Common myeloid progenitor, CD34-positive (primary cell): ENCODE data around the gene WDPCP.
"Not testable (repeated sequence)": the region's sequence is repeated elsewhere in the genome, so short reads cannot be mapped to it uniquely, and the experiment has no call there.

Source experiments
- CTCF ChIA-PET: fragments of 350-600 bp; sonication (Branson Sonifier 250); formaldehyde crosslinking; loops from one replicate; lab custom pipeline; 2021; ENCODE audit warnings: antibody characterized with exemption; lab: Charles Lee
- POLR2A ChIA-PET: fragments of 350-600 bp; sonication (Branson Sonifier 250); formaldehyde crosslinking; loops from one replicate; lab custom pipeline; 2021; ENCODE audit warnings: antibody characterized with exemption; lab: Charles Lee
- DNase-seq, 3 donors: peaks; one replicate each; pipeline versions ENCODE4 v3.0.0 to v3.0.0-alpha.2; 2013
- H3K27ac ChIP-seq, 2 experiments: 1 replicate in 1 of 2; 2 replicates in 1 of 2; pipeline ENCODE4 v1.7.0; 2013; ENCODE audit warnings: inconsistent platforms in 2 of 2, low read length in 2 of 2, mild to moderate bottlenecking in 2 of 2, low read depth in 1 of 2, moderate library complexity in 1 of 2; ENCODE audit not compliant: severe bottlenecking in 2 of 2, insufficient read depth in 1 of 2, poor library complexity in 1 of 2
- H3K27me3 ChIP-seq, 5 experiments: replicated peaks in 2 of 5; 1 replicate in 3 of 5; 2 replicates in 2 of 5; pipeline versions ENCODE4 v1.6.1 to v1.7.0; 2013; ENCODE audit warnings: low read length in 4 of 5, mild to moderate bottlenecking in 2 of 5, moderate library complexity in 2 of 5, inconsistent platforms in 1 of 5; ENCODE audit not compliant: insufficient read depth in 5 of 5, control insufficient read depth in 4 of 5
- H3K36me3 ChIP-seq, 4 experiments: 1 replicate in 2 of 4; 2 replicates in 2 of 4; pipeline versions ENCODE4 v1.6.1 to v1.7.0; 2013; ENCODE audit warnings: low read length in 3 of 4, control low read depth in 1 of 4, mild to moderate bottlenecking in 1 of 4; ENCODE audit not compliant: control insufficient read depth in 4 of 4, insufficient read depth in 4 of 4
- H3K4me1 ChIP-seq, 4 experiments: 1 replicate in 3 of 4; 2 replicates in 1 of 4; pipeline versions ENCODE4 v1.6.1 to v1.7.1; 2013; ENCODE audit warnings: low read length in 3 of 4, mild to moderate bottlenecking in 3 of 4, control low read depth in 1 of 4, inconsistent platforms in 1 of 4, moderate library complexity in 1 of 4; ENCODE audit not compliant: control insufficient read depth in 4 of 4, insufficient read depth in 4 of 4; ENCODE audit errors: control extremely low read depth in 1 of 4
- H3K4me3 ChIP-seq, 7 experiments: 1 replicate in 4 of 7; 2 replicates in 3 of 7; pipeline versions ENCODE4 v1.5.1 to v1.7.0; 2013; ENCODE audit warnings: mild to moderate bottlenecking in 7 of 7, low read length in 6 of 7, moderate library complexity in 6 of 7, inconsistent platforms in 2 of 7, low read depth in 2 of 7, control low read depth in 1 of 7; ENCODE audit not compliant: insufficient read depth in 4 of 7, control insufficient read depth in 1 of 7; ENCODE audit errors: extremely low read depth in 1 of 7
- H3K9me3 ChIP-seq, 5 experiments: 1 replicate in 4 of 5; 2 replicates in 1 of 5; pipeline versions ENCODE4 v1.6.1 to v1.7.1; 2013; ENCODE audit warnings: low read length in 4 of 5, mild to moderate bottlenecking in 2 of 5, inconsistent platforms in 1 of 5, low read depth in 1 of 5, moderate library complexity in 1 of 5; ENCODE audit not compliant: control insufficient read depth in 4 of 5, insufficient read depth in 2 of 5; ENCODE audit errors: control extremely low read depth in 1 of 5
- WGBS: methylation state at CpG from one replicate; pipeline ENCODE4 v1.1.5; 2013; ENCODE audit not compliant: insufficient coverage; 5-methylcytosine and 5-hydroxymethylcytosine counted together

WDPCP gene

DNA sequence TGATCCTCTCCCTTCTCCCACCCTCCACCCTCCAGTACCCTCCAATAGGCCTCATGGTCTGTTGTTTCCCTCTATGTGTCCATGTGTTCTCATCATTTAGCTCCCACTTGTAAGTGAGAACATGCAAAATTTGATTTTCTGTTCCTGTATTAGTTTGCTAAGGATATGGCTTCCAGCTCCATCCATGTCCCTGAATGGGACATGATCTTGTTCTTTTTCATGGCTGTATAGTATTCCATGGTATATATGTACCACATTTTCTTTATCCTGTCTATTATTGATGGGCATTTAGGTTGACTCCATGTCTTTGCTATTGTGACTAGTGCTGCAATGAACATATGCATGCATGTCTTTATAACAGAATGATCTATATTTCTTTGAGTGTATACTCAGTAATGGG lies 451.6 kb downstream of the WDPCP start:
- peaks cover 0 to 16% (median 3%) of the 10 kb centered on the region in 5 experiments for H3K9me3 ChIP-seq
- H3K4me3 ChIP-seq, POLR2A ChIA-PET, DNase-seq, H3K4me1 ChIP-seq, H3K27ac ChIP-seq, H3K27me3 ChIP-seq, CTCF ChIA-PET, H3K36me3 ChIP-seq: not testable (repeated sequence)

DNA sequence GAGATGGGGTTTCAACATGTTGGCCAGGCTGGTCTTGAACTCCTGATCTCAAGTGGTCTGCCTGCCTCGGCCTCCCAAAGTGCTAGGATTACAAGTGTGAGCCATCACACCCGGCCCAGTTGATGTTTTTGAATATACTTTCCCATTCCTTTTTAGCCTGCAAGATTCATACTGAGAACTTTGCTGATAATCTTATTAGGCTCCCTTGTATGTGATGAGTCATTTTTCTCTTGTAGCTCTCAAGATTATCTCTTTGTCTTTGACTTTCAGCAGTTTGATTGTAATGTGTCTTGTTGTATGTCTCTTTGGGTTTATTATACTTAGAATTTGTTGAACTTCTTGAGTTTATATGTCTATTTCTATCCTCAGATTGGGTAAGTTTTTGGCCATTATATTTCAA lies 456.3 kb downstream of the WDPCP start:
- WGBS, result no CpG with 5 or more reads among the region's 2 CpGs
- no peaks in the 10 kb centered on the region for H3K27me3 ChIP-seq
- H3K4me3 ChIP-seq, result no peak overlapping the region
- H3K27ac ChIP-seq, result no peak overlapping the region
- CTCF ChIA-PET, result no interaction called here
- POLR2A ChIA-PET, result no interaction called here
- DNase-seq, result no peak
- H3K4me1 ChIP-seq, result peaks cover 0 to 7% (median 0%) of the 10 kb centered on the region in 4 experiments
- peaks cover 0 to 18% (median 2%) of the 10 kb centered on the region in 5 experiments for H3K9me3 ChIP-seq
- no peaks in the 10 kb centered on the region for H3K36me3 ChIP-seq

DNA sequence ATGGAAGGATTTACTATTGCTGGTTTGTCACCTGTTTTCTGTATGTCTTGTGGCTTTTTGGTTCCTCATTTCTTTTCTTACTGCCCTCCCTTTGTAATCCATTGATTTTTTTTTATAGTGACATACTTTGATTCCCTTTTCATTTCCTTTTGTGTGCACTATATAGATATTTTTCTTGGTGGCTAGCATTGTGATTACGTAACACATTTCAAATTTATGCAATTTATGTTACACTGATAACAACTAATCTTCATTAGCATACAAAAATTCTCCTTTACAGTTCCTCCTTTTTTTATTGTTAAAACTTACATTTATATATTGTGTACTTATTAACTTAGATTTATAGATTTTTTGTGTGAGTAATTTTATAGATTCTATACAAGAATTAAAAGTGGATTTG lies 457.1 kb downstream of the WDPCP start:
- Histone ChIP-seq H3K9me3 (peaks cover 0 to 14% (median 2%) of the 10 kb centered on the region in 5 experiments), H3K27ac (no peak overlapping the region), H3K4me1 (peaks cover 0 to 7% (median 0%) of the 10 kb centered on the region in 4 experiments), H3K27me3 (no peaks in the 10 kb centered on the region), H3K36me3 (no peaks in the 10 kb centered on the region), H3K4me3 (no peak overlapping the region)
- ChIA-PET CTCF (no interaction called here), POLR2A (no interaction called here)
- WGBS, result no CpG with 5 or more reads among the region's 1 CpG
- no peak for DNase-seq

DNA sequence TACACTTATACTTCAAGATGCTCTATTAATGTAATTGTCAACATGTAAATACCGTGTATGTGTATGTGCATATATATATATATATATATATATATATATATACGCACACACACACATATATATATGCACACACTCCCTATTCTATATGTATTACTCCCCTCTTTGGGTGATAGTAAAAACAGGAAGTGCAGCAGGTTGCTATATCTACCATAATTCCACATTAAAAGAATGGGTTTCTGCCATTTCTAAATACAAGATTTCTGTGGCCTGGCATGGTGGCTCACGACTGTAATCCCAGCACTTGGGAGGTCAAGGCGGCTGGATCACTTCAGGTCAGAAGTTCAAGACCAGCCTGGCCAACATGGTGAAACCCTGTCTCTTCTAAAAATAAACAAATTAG lies 460.7 kb downstream of the WDPCP start:
- no peak for DNase-seq
- ChIA-PET CTCF (no interaction called here), POLR2A (no interaction called here)
- no peaks in the 10 kb centered on the region for H3K36me3 ChIP-seq
- H3K9me3 ChIP-seq, result peaks cover 0 to 6% (median 0%) of the 10 kb centered on the region in 5 experiments
- no peaks in the 10 kb centered on the region for H3K27me3 ChIP-seq
- no peaks in the 10 kb centered on the region for H3K4me1 ChIP-seq
- 100% methylated on average over 2 of the region's 4 CpGs for WGBS
- no peak overlapping the region for H3K4me3 ChIP-seq
- no peak overlapping the region for H3K27ac ChIP-seq

DNA sequence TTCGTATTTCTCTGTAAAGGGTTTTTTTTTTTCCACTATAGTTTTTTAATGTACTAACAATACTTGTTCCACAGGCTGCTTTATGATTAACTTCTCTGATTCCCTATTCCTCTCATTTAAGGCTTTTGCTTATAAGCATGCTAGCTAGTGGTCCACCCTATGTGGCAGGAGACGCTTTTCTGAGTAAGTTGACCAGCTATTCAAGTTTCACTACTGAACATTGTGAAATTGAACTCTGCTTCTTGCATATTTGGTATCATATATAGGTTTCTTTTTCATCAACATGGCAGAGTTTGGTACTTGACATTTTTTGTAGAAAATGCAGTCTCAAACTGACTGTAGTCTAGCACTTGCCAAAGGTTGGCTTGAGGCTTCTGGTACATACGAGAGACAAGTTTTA lies 463.4 kb downstream of the WDPCP start:
- no peak overlapping the region for H3K27ac ChIP-seq
- CTCF ChIA-PET, result no interaction called here
- WGBS, result 100% methylated on average over 1 of the region's 3 CpGs

DNA sequence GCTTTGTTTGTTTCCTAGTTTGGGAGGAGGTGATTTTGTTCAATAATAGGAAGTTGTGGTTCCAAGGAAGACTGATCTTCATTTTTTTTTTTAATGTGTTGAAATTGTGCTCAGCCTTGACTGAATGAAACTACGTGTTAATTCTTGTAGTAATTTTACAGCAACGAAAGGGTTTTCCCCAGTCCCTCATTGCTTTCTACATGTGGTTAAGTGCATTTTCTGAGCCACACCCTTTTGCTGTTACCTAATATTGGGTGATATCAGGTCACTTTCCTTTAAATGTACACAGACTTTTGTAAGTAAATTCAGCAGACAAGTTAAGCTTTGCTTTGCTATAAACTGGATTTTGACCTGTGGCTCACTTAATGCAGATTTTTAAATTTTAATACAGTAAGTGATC lies 464.1 kb downstream of the WDPCP start:
- WGBS, result no CpG with 5 or more reads among the region's 2 CpGs
- H3K27me3 ChIP-seq, result no peaks in the 10 kb centered on the region
- H3K36me3 ChIP-seq, result peaks cover 0 to 8% (median 0%) of the 10 kb centered on the region in 4 experiments
- H3K9me3 ChIP-seq, result peaks cover 0 to 4% (median 0%) of the 10 kb centered on the region in 5 experiments
- H3K4me3 ChIP-seq, result no peak overlapping the region
- H3K27ac ChIP-seq, result no peak overlapping the region
- ChIA-PET POLR2A (no interaction called here), CTCF (no interaction called here)
- peak in 1 of 3 donors; percentile 8 for DNase-seq
- H3K4me1 ChIP-seq, result no peaks in the 10 kb centered on the region

More for the DNA sequence above, 463.4 kb downstream of the WDPCP start:
- no peaks in the 10 kb centered on the region for H3K27me3 ChIP-seq
- POLR2A ChIA-PET, result no interaction called here
- H3K4me3 ChIP-seq, result no peak overlapping the region
- DNase-seq, result no peak
- peaks cover 0 to 5% (median 0%) of the 10 kb centered on the region in 5 experiments for H3K9me3 ChIP-seq
- peaks cover 0 to 8% (median 0%) of the 10 kb centered on the region in 4 experiments for H3K36me3 ChIP-seq
- H3K4me1 ChIP-seq, result no peaks in the 10 kb centered on the region

DNA sequence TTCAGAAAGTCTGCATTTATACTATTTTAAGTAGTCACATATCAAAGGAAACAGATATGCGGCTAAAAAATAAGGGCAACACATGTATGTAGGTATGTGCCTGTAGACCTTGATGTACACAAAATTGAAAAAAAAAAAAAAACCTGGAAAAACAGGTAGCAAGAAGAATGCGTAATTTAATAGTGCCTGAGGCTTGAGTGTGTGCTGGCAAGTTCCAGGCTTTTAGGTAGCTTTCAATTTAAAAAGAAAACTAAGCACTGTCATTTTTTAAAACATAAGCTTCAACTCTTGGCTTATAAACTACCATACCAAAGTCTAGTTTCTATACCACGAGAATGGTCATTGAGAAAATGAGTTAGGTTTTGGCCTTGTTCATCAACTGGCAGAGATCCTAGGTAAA lies 465.4 kb downstream of the WDPCP start:
- Histone ChIP-seq H3K27ac (no peak overlapping the region), H3K36me3 (peaks cover 0 to 15% (median 0%) of the 10 kb centered on the region in 4 experiments), H3K27me3 (no peaks in the 10 kb centered on the region), H3K4me3 (no peak overlapping the region), H3K4me1 (no peaks in the 10 kb centered on the region), H3K9me3 (peaks cover 0 to 6% (median 0%) of the 10 kb centered on the region in 5 experiments)
- no peak for DNase-seq
- POLR2A ChIA-PET, result no interaction called here
- CTCF ChIA-PET, result no interaction called here
- no CpG with 5 or more reads among the region's 3 CpGs for WGBS
